GM23338 (cell line): ENCODE results near the gene TRAPPC2. TPM values are rescaled to one million over a fixed set of nuclear protein-coding genes. Genes with fewer than 3 reads are reported as not detected.
A peak's percentile ranks its signal among the peaks of the same experiment; 100 is the strongest.

Experiments used
- ATAC-seq: fragments of 200-7000 bp; cut with Tn5 transposase; 3 replicates; pipeline ENCODE4 v1.9.1; 2020
- DNase-seq: peaks from one replicate; pipeline ENCODE4 v3.0.0-alpha.2; 2015; ENCODE audit warnings: low spot score
- H2AFZ ChIP-seq: fragments of 200-600 bp; sonication (generic); 2 replicates; pipeline ENCODE4 v1.8.0; 2016; ENCODE audit warnings: antibody characterized with exemption, mild to moderate bottlenecking, moderate library complexity
- H3F3A ChIP-seq: fragments of 200-600 bp; sonication (generic); replicated peaks from 2 replicates; pipeline ENCODE4 v1.8.0; 2017; ENCODE audit warnings: antibody characterized with exemption, mixed run types, low read depth
- H3K27ac ChIP-seq: fragments of 200-600 bp; sonication (generic); 2 replicates; pipeline ENCODE4 v1.6.1; 2016; ENCODE audit warnings: low read depth
- H3K27me3 ChIP-seq: fragments of 200-600 bp; sonication (generic); 2 replicates; pipeline ENCODE4 v1.8.0; 2016; ENCODE audit warnings: mild to moderate bottlenecking, mixed run types, moderate library complexity; ENCODE audit not compliant: insufficient read depth
- H3K36me3 ChIP-seq: fragments of 200-600 bp; sonication (generic); 2 replicates; pipeline ENCODE4 v1.8.0; 2016; ENCODE audit warnings: mild to moderate bottlenecking; ENCODE audit not compliant: insufficient read depth
- H3K4me1 ChIP-seq: fragments of 200-600 bp; sonication (generic); 2 replicates; pipeline ENCODE4 v1.8.0; 2016; ENCODE audit warnings: mild to moderate bottlenecking, moderate library complexity; ENCODE audit not compliant: insufficient read depth
- H3K4me2 ChIP-seq: fragments of 200-600 bp; sonication (generic); 2 replicates; pipeline ENCODE4 v1.7.1; 2017; ENCODE audit warnings: mixed run types
- H3K4me3 ChIP-seq: fragments of 200-600 bp; sonication (generic); 2 replicates; pipeline ENCODE4 v1.6.1; 2016; ENCODE audit warnings: mixed run types
- H3K79me2 ChIP-seq: fragments of 200-600 bp; sonication (generic); replicated peaks from 2 replicates; pipeline ENCODE4 v1.8.0; 2017; ENCODE audit warnings: mild to moderate bottlenecking; ENCODE audit not compliant: insufficient read depth
- H3K9me2 ChIP-seq: fragments of 200-600 bp; sonication (generic); 2 replicates; pipeline ENCODE4 v1.8.0; 2017; ENCODE audit not compliant: insufficient read depth
- H4K20me1 ChIP-seq: fragments of 200-600 bp; sonication (generic); replicated peaks from 2 replicates; pipeline ENCODE4 v1.8.0; 2017; ENCODE audit warnings: mild to moderate bottlenecking; ENCODE audit not compliant: insufficient read depth
- H3K27ac Mint-ChIP-seq: 2 replicates; pipeline ENCODE4 v1.8.0; 2020; ENCODE audit warnings: inconsistent platforms, mild to moderate bottlenecking, moderate library complexity, mixed read lengths
- H3K27me3 Mint-ChIP-seq: 3 replicates; pipeline ENCODE4 v1.8.0; 2022; ENCODE audit warnings: low read depth, mild to moderate bottlenecking, moderate library complexity, mixed read lengths, inconsistent platforms; ENCODE audit not compliant: insufficient read depth, poor library complexity
- H3K36me3 Mint-ChIP-seq: 3 replicates; pipeline ENCODE4 v1.8.0; 2021; ENCODE audit warnings: low read depth, mild to moderate bottlenecking, inconsistent platforms, moderate library complexity, mixed read lengths
- H3K4me1 Mint-ChIP-seq: 3 replicates; pipeline ENCODE4 v1.8.0; 2020; ENCODE audit warnings: mild to moderate bottlenecking, inconsistent platforms, mixed read lengths
- H3K4me3 Mint-ChIP-seq: 3 replicates; pipeline ENCODE4 v1.8.0; 2021; ENCODE audit warnings: moderate library complexity, mild to moderate bottlenecking, inconsistent platforms, mixed read lengths
- H3K9me3 Mint-ChIP-seq: 3 replicates; pipeline ENCODE4 v1.8.0; 2020; ENCODE audit warnings: moderate library complexity, mild to moderate bottlenecking, inconsistent platforms, mixed read lengths
- CREB1 ChIP-seq: fragments of 250-450 bp; sonication (Bioruptor Pico); IDR thresholded peaks from 2 replicates; pipeline ENCODE4 v1.5.0; 2020; ENCODE audit warnings: low read depth, mild to moderate bottlenecking, moderate library complexity
- CTCF ChIP-seq, 2 experiments: fragments of 200-600 bp in 1 of 2; sonication (generic) in 1 of 2; conservative IDR thresholded peaks; 2 replicates each; pipeline versions ENCODE4 v1.5.1 to v1.6.1; 2016 to 2017; ENCODE audit warnings: antibody characterized with exemption in 2 of 2, low read depth in 2 of 2, mild to moderate bottlenecking in 2 of 2, moderate library complexity in 1 of 2
- ETS1 ChIP-seq: IDR thresholded peaks from 2 replicates; pipeline ENCODE4 v1.6.1; 2016; ENCODE audit warnings: antibody characterized with exemption
- EZH2 ChIP-seq: fragments of 200-600 bp; sonication (generic); IDR thresholded peaks from one replicate; pipeline ENCODE4 v1.8.0; 2017; ENCODE audit warnings: antibody characterized with exemption, mild to moderate bottlenecking, low read depth; ENCODE audit not compliant: unreplicated experiment
- EZH2phosphoT487 ChIP-seq: fragments of 200-600 bp; sonication (generic); IDR thresholded peaks from one replicate; pipeline ENCODE4 v1.8.1; 2018; ENCODE audit warnings: antibody characterized with exemption; ENCODE audit not compliant: unreplicated experiment
- JUNB ChIP-seq: IDR thresholded peaks from one replicate; pipeline ENCODE4 v1.6.1; 2016; ENCODE audit warnings: antibody characterized with exemption; ENCODE audit not compliant: unreplicated experiment
- NANOG ChIP-seq: IDR thresholded peaks from 2 replicates; pipeline ENCODE4 v1.6.1; 2016; ENCODE audit warnings: antibody characterized with exemption, borderline replicate concordance
- REST ChIP-seq: IDR thresholded peaks from one replicate; pipeline ENCODE4 v1.6.1; 2018; ENCODE audit warnings: antibody characterized with exemption; ENCODE audit not compliant: unreplicated experiment
- ZNF114 ChIP-seq: fragments of 250-450 bp; sonication (Bioruptor Pico); IDR thresholded peaks from 2 replicates; pipeline ENCODE4 v1.5.0; 2020; ENCODE audit warnings: mild to moderate bottlenecking, moderate library complexity
- polyA plus RNA-seq: library from polyadenylated mRNA; unstranded; fragments of >200 nt; fragmentation: Nextera tagmentation; extraction: Ambion mirVana; gene quantifications from 2 replicates; pipeline ENCODE4 v1.2.1, GENCODE V29; 2016
- total RNA-seq: library from RNA; depleted of rRNA; stranded (reverse); fragments of >200 nt; shearing (Covaris generic); gene quantifications from 2 replicates; pipeline ENCODE4 v1.2.3, GENCODE V29; 2014

Gene TRAPPC2
- total and polyA plus RNA-seq, 2 experiments from 2014 or later: 11.7 to 14.6 TPM

GRCh38 chrX:13747836-13748235 is 13.4 kb upstream of the TRAPPC2 start:
- Mint-ChIP-seq H3K4me3 (no peak overlapping the region), H3K36me3 (peaks cover 62% of the 10 kb centered on the region), H3K27me3 (no peaks in the 10 kb centered on the region), H3K9me3 (no peaks in the 10 kb centered on the region), H3K4me1 (no peaks in the 10 kb centered on the region), H3K27ac (no peak overlapping the region)
- Histone ChIP-seq H3K4me2 (no peak overlapping the region), H2AFZ (no peak overlapping the region), H3K27me3 (no peaks in the 10 kb centered on the region), H3K36me3 (0 out of 2 replicates have a peak, but pooled peaks cover 7% of the 10 kb centered on the region), H4K20me1 (no peaks in the 10 kb centered on the region), H3K4me1 (no peaks in the 10 kb centered on the region), H3K9me2 (no peaks in the 10 kb centered on the region), H3K79me2 (no peaks in the 10 kb centered on the region), H3F3A (no peaks in the 10 kb centered on the region), H3K4me3 (no peak overlapping the region), H3K27ac (no peak overlapping the region)
- TF ChIP-seq CTCF (conservative IDR thresholded peaks at IDR 0.05; ENCODE audit: low read depth in 2 of 2) (peak; percentile 53 to 59), EZH2 (no peak)
- ATAC-seq: peak; percentile 46; the same call in 2 of the 3 replicates
- peak; percentile 54 for DNase-seq

- Histone ChIP-seq H3K36me3 (peaks cover 9% of the 10 kb centered on the region; the same call in 1 of the 2 replicates), H3F3A (no peaks in the 10 kb centered on the region), H3K27ac (peak overlapping the region; percentile 42; the same call in 1 of the 2 replicates), H3K9me2 (no peaks in the 10 kb centered on the region), H3K79me2 (no peaks in the 10 kb centered on the region), H3K4me2 (no peak overlapping the region), H3K27me3 (no peaks in the 10 kb centered on the region), H3K4me3 (no peak overlapping the region), H3K4me1 (no peaks in the 10 kb centered on the region), H2AFZ (no peak overlapping the region), H4K20me1 (no peaks in the 10 kb centered on the region)
- DNase-seq (peak; percentile 16), ATAC-seq (no peak)
- Mint-ChIP-seq H3K36me3 (peaks cover 41% of the 10 kb centered on the region; the same call in 2 of the 3 replicates), H3K4me1 (no peaks in the 10 kb centered on the region; the same call in 2 of the 3 replicates), H3K4me3 (no peak overlapping the region), H3K27ac (no peak overlapping the region), H3K9me3 (no peaks in the 10 kb centered on the region), H3K27me3 (no peaks in the 10 kb centered on the region)
- no peak for TF ChIP-seq JUNB
- no peak for TF ChIP-seq NANOG
- no peak for TF ChIP-seq ETS1
- no peak for TF ChIP-seq EZH2
- no peak for TF ChIP-seq EZH2phosphoT487
- no peak for TF ChIP-seq ZNF114 (CRISPR knock-in tag)
- no peak for TF ChIP-seq REST
- TF ChIP-seq CTCF (conservative IDR thresholded peaks at IDR 0.05; ENCODE audit: low read depth in 2 of 2): no peak
- no peak for TF ChIP-seq CREB1 (CRISPR knock-in tag)
Observed at GRCh38 chrX:13742397-13743176, 8.2 kb upstream of the TRAPPC2 start.
